Measurements from ENCODE around the gene TUBD1.

GRCh38 chr17:59941131-59941530, 48.4 kb upstream of the TUBD1 start:
- no peak for TF ChIP-seq POLR2A (IDR thresholded peaks at IDR 0.05)
- TF ChIP-seq CTCF (IDR thresholded peaks at IDR 0.05): no peak
- no peak for TF ChIP-seq POLR2AphosphoS5 (IDR thresholded peaks at IDR 0.05)
- no peak for TF ChIP-seq EP300 (IDR thresholded peaks at IDR 0.05)
